ENCODE results near the gene GRIK4. TPM values are rescaled to one million over a fixed set of nuclear protein-coding genes. Genes with fewer than 3 reads are reported as not detected.

Gene GRIK4
- total and polyA plus RNA-seq, 2 of the 4 experiments (the other 2 are of a cell fraction) = 0.18 to 0.38 TPM

- Histone ChIP-seq H4K91ac (ENCODE audit: insufficient read depth, low read depth, low read length) (no peak overlapping the region), H3K79me1 (ENCODE audit: low read depth in 1 of 2, low read length in 2 of 2) (no peaks in the 10 kb centered on the region), H2BK20ac (ENCODE audit: low read depth, low read length) (no peak overlapping the region), H3K4me1 (ENCODE audit: control insufficient read depth, insufficient read depth, low read length) (peaks cover 6% of the 10 kb centered on the region; the same call in 1 of the 2 replicates), H3K27ac (ENCODE audit: insufficient read depth, low read length) (no peak overlapping the region), H3K23ac (ENCODE audit: low read depth, low read length) (no peak overlapping the region), H4K8ac (ENCODE audit: low read depth in 2 of 2, low read length in 2 of 2) (no peak overlapping the region), H2BK120ac (ENCODE audit: low read depth, low read length) (no peak overlapping the region), H2AFZ (replicated peaks; ENCODE audit: low read length, poor library complexity) (no peak overlapping the region), H3K9me3 (ENCODE audit: control insufficient read depth, insufficient read depth, low read length) (no peaks in the 10 kb centered on the region), H2AK9ac (replicated peaks; ENCODE audit: low read depth, low read length, poor library complexity) (no peak overlapping the region), H4K5ac (ENCODE audit: low read depth, low read length) (no peak overlapping the region), H4K20me1 (ENCODE audit: insufficient read depth, low read length) (no peaks in the 10 kb centered on the region), H3K18ac (ENCODE audit: low read depth, low read length) (no peak overlapping the region), H2BK5ac (ENCODE audit: low read depth, low read length, poor library complexity, severe bottlenecking) (no peak overlapping the region), H3K27me3 (ENCODE audit: control insufficient read depth, insufficient read depth, low read length) (peaks cover 2% of the 10 kb centered on the region; the same call in 1 of the 2 replicates), H3K4ac (ENCODE audit: low read depth, low read length) (no peak overlapping the region), H2BK15ac (ENCODE audit: low read depth, low read length) (no peak overlapping the region), H3K4me2 (ENCODE audit: low read depth, low read length) (no peak overlapping the region), H3K9me1 (ENCODE audit: insufficient read depth, low read length) (peaks cover 2% of the 10 kb centered on the region; the same call in 1 of the 2 replicates), H3K4me3 (ENCODE audit: insufficient read depth, low read depth, low read length) (no peak overlapping the region), H3K14ac (replicated peaks; ENCODE audit: low read depth, low read length) (no peak overlapping the region), H3K9ac (ENCODE audit: low read depth, low read length) (no peak overlapping the region), H2AK5ac (ENCODE audit: low read depth, low read length) (no peak overlapping the region), H3K56ac (ENCODE audit: extremely low read depth, insufficient read depth, low read length) (no peak overlapping the region), H3K36me3 (ENCODE audit: control insufficient read depth, insufficient read depth, low read length) (no peaks in the 10 kb centered on the region)
- BruUV-seq (replicated peaks) = no TSS peak
- ChIA-PET CTCF (no interaction called here), POLR2A (ENCODE audit: unreplicated experiment) (no interaction called here)
- no peak for ATAC-seq (ENCODE audit: low read depth)
- intact Hi-C loops (cut with micrococcal nuclease) (no loop called here), dilution Hi-C loops (cut with HindIII; ENCODE audit: low sequenced_read_pairs, unreplicated experiment) (no loop called here), in situ Hi-C loops (cut with MboI; ENCODE audit: low sequenced_read_pairs) (no loop called here)
- TF ChIP-seq CHD1 (IDR thresholded peaks at IDR 0.05; ENCODE audit: low read depth, low read length) (no peak), USF2 (IDR thresholded peaks at IDR 0.05; ENCODE audit: low read depth, low read length) (no peak), BHLHE40 (IDR thresholded peaks at IDR 0.05; ENCODE audit: low read depth, low read length) (no peak), RFX5 (IDR thresholded peaks at IDR 0.05; ENCODE audit: low read depth, low read length) (no peak), CEBPB (IDR thresholded peaks at IDR 0.05; ENCODE audit: low read depth, low read length) (no peak), ELK1 (IDR thresholded peaks at IDR 0.05; ENCODE audit: borderline replicate concordance, low read depth, low read length) (no peak), MXI1 (IDR thresholded peaks at IDR 0.05; ENCODE audit: borderline replicate concordance, low read depth, low read length) (no peak), MAFK (IDR thresholded peaks at IDR 0.05; ENCODE audit: low read depth, low read length) (no peak), SMC3 (IDR thresholded peaks at IDR 0.05; ENCODE audit: low read depth, low read length) (no peak), FOS (IDR thresholded peaks at IDR 0.05; ENCODE audit: low read depth, low read length) (no peak), NFE2L2 (IDR thresholded peaks at IDR 0.05; ENCODE audit: low read depth, low read length) (no peak), RCOR1 (IDR thresholded peaks at IDR 0.05; ENCODE audit: insufficient replicate concordance, low read length) (no peak), POLR2A (IDR thresholded peaks at IDR 0.05; ENCODE audit: low read depth, low read length) (no peak), MAZ (IDR thresholded peaks at IDR 0.05; ENCODE audit: borderline replicate concordance, low read depth, low read length) (no peak)
- no peak for DNase-seq
- no CpG with 5 or more reads among the region's 10 CpGs for WGBS, 2 experiments (ENCODE audit: extremely low coverage in 2 of 2, insufficient read length in 1 of 2)
Measured at GRCh38 chr11:120526241-120526640, 14.7 kb downstream of the GRIK4 start.
